ENCODE data around the gene CD4.

CD4 gene

GRCh38 chr12:6829536-6830220 is 40.4 kb downstream of the CD4 start:
- DNase-seq: peak; percentile 47 to 83

GRCh38 chr12:6830286-6830890 is 41.1 kb downstream of the CD4 start:
- DNase-seq: no peak

GRCh38 chr12:6830999-6831398 is 41.7 kb downstream of the CD4 start:
- DNase-seq: no peak

GRCh38 chr12:6831450-6831995 is 42.2 kb downstream of the CD4 start:
- DNase-seq: no peak

- no peak for DNase-seq
These were observed 42.8 kb downstream of the CD4 start for GRCh38 chr12:6832125-6832524.

GRCh38 chr12:6833189-6833890 is 44.0 kb downstream of the CD4 start:
- no peak for DNase-seq

GRCh38 chr12:6834254-6834653 is 44.9 kb downstream of the CD4 start:
- DNase-seq: no peak

- no peak for DNase-seq
These were observed 45.5 kb downstream of the CD4 start for GRCh38 chr12:6834873-6835272.

- no peak for DNase-seq
These were observed 47.5 kb downstream of the CD4 start for GRCh38 chr12:6836851-6837250.

- no peak for DNase-seq
These were observed 48.2 kb downstream of the CD4 start for GRCh38 chr12:6837370-6838060.

GRCh38 chr12:6838854-6839253 is 49.5 kb downstream of the CD4 start:
- DNase-seq: no peak

- peak; percentile 77 to 93 for DNase-seq
These were observed 50.3 kb downstream of the CD4 start for GRCh38 chr12:6839482-6840201.

- no peak for DNase-seq
These were observed 51.0 kb downstream of the CD4 start for GRCh38 chr12:6840330-6840729.

- no peak for DNase-seq
These were observed 51.6 kb downstream of the CD4 start, which contains the start of gene GNB3 for GRCh38 chr12:6840761-6841515. GNB3 (plus strand) TSS chr12:6840925; CDS start chr12:6841288, 363 bp downstream.

- no peak for DNase-seq
These were observed 52.7 kb downstream of the CD4 start for GRCh38 chr12:6842075-6842474.

GRCh38 chr12:6843118-6843902 is 54.0 kb downstream of the CD4 start:
- peak in 1 of 2 experiments; percentile 26 for DNase-seq

GRCh38 chr12:6845395-6845794 is 56.1 kb downstream of the CD4 start:
- no peak for DNase-seq

- DNase-seq: no peak
These were observed 57.1 kb downstream of the CD4 start for GRCh38 chr12:6846316-6846869.

- no peak for DNase-seq
These were observed 58.3 kb downstream of the CD4 start for GRCh38 chr12:6847676-6848075.

- no peak for DNase-seq
These were observed 60.1 kb downstream of the CD4 start for GRCh38 chr12:6849427-6849826.

Data from NCI-H526 (cell line).